ENCODE data around the gene PDX1.

Gene PDX1

DNA sequence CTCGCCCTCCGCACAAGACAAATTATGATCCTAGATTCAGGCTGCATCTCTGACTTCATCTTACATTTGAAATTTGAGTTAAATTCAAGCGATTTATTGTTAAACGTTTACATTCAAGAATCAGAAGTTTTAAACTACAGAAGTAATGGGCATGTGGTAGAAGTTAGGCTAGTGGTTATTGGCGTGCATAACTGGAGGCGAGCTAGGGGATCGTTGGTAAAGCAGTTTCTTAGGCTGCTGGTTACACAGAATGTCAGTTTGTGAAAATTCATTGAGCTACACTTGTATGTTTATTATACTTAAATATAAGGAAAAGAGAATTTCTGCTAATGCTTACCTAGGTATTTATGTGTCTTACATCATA, 50.0 kb downstream of the PDX1 start:
- no peak for DNase-seq (ENCODE audit: insufficient read length, low spot score)
- TF ChIP-seq, protein P1, sequence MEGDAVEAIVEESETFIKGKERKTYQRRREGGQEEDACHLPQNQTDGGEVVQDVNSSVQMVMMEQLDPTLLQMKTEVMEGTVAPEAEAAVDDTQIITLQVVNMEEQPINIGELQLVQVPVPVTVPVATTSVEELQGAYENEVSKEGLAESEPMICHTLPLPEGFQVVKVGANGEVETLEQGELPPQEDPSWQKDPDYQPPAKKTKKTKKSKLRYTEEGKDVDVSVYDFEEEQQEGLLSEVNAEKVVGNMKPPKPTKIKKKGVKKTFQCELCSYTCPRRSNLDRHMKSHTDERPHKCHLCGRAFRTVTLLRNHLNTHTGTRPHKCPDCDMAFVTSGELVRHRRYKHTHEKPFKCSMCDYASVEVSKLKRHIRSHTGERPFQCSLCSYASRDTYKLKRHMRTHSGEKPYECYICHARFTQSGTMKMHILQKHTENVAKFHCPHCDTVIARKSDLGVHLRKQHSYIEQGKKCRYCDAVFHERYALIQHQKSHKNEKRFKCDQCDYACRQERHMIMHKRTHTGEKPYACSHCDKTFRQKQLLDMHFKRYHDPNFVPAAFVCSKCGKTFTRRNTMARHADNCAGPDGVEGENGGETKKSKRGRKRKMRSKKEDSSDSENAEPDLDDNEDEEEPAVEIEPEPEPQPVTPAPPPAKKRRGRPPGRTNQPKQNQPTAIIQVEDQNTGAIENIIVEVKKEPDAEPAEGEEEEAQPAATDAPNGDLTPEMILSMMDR (IDR thresholded peaks at IDR 0.05; ENCODE audit: insufficient read depth, missing control alignments): no peak
- no peak for FAIRE-seq

DNA sequence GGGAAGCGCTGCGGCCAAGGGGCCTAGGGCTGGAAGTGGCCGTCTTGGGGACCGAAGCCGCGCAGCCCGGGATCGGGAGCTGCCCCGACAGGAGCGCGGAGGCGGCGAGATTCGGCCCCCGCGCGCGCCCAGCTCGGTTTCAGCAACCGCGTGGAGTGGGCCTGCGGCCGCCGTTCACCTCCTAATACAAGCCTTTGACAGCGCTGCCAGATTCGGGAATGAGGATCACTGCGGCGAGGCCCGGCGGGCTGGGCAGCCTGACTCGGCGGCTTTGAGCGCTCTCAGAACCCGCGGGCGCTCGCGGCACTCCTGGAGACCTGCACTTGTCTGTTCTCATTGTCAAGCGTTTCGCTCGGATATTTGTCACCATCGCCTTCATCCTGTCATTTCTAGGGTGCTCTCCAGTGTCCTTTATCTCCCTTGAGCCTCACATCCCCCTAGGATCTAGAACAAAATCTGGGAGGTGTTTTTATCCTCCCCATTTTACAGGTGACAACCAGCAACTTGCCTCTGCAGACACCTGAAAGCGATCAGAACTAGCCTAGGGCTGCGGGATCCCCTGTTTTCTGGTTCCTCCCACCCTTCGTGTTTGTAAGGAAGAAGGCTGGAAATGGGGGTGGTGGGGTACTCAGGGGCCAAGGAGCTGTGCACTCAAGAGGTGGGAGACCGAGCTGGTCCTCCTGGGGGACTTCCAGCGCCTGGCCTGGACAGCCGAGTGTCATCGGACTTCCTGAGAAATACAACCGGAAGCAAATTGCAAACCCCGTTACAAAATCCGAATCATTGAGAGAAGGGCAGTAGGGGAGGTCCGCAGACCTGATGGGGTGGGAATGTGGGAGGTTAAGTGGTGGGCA, 50.8 kb downstream of the PDX1 start:
- TF ChIP-seq, protein P1 (IDR thresholded peaks at IDR 0.05; ENCODE audit: insufficient read depth, missing control alignments): no peak
- FAIRE-seq (no peak), DNase-seq (ENCODE audit: insufficient read length, low spot score) (no peak)

DNA sequence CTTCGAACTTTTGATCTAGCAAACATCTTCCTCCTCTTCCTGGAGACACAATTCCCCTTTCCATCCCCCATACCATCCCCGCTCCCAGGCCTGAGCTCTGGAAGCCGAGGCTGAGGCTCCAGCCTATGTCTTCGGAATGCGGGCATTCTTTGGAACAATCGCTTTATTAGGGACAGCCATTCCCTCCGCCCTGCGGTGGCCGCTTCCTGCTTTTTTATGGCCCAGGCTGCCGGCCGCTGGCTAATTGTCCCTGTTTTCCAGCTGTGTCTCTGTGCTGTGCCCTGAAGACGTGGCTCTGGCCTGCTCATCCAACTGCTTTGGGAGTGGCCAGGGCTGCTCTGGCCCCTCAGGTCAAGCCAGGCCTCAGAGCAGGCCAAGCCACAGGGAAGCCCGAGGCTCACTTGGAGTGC, 51.4 kb downstream of the PDX1 start:
- no peak for FAIRE-seq
- no peak for DNase-seq (ENCODE audit: insufficient read length, low spot score)
- TF ChIP-seq, protein P1 (IDR thresholded peaks at IDR 0.05; ENCODE audit: insufficient read depth, missing control alignments): no peak

DNA sequence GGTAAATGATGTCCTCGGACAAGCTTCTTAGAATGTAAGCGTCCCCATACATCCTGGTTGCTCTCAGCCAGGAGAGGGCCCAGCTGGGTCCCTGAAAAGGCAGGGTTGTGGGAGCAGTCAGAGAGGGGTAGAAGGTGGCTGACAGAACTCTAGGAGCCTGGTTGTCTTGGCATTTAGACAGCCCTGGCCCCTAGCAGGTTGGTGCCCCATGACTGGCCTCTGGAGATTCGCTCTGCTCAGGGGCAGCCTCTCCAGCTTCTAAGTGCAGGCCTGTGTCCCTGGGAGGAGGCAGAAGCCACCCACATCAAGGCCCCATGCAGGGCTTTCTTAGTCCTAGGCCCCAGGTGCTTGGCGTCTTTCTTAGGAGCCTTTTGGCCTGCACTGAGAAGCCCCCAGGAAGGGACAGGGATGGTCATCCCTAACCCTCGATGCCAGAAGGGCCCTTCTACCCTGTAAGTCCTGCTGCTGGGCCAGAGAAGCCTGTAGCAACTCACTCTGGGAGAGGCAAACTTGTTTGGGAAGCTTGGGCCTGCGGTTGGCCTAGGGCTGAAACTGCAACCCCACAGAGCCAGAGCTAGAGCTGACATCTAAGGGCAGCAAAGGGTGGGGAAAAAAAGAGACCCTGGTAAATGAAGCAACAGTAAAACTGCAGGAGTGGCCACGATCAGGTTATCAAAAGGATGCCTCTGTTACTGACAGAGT, 52.1 kb downstream of the PDX1 start:
- FAIRE-seq (no peak), DNase-seq (ENCODE audit: insufficient read length, low spot score) (no peak)
- TF ChIP-seq, protein P1 (IDR thresholded peaks at IDR 0.05; ENCODE audit: insufficient read depth, missing control alignments): no peak

DNA sequence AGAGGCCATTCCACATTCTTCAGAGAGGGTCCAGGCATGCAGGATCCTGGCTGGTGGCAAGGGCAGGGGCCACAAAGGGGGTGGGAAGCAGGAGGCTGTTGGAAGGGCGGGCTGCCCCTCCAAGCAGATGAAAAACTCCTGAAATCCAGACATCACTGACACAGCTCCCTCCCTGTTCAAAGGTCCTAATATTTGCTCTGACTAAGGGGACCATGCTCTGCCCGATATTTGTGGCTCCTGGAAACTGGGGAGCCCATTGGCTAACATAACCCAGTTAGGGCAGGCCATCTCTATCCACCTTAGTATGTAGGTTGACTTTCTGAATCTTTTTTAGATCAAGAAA, 52.6 kb downstream of the PDX1 start:
- no peak for FAIRE-seq
- TF ChIP-seq, protein P1 (IDR thresholded peaks at IDR 0.05; ENCODE audit: insufficient read depth, missing control alignments): no peak
- no peak for DNase-seq (ENCODE audit: insufficient read length, low spot score)

DNA sequence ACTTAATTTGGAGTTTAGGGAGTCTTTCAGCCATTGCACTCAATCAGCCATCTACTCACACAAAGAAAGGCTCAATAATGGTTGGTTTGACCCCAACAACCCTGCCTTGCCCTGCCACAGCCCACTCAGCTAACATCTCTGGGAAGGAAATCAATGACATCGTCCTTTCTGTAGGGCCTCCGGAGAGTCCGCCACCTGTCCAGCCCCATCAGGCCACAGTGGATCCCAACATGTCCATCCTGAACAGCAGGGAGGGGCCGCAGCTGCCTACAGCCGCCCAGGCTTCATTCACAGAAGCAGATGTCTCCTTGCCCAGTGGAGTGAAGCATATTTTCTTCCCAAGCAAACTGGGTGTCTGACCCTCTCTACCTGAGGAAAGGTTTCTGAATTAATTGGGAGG, 53.5 kb downstream of the PDX1 start:
- TF ChIP-seq, protein P1 (IDR thresholded peaks at IDR 0.05; ENCODE audit: insufficient read depth, missing control alignments): no peak
- DNase-seq (ENCODE audit: insufficient read length, low spot score): no peak
- no peak for FAIRE-seq

Measured in D721Med (cell line).